ENCODE measurements around the gene FIGN. TPM values are rescaled to one million over a fixed set of nuclear protein-coding genes. Genes with fewer than 3 reads are reported as not detected.

Gene FIGN
- total RNA-seq, 1 experiment from 2014 or later: 19.4 TPM

GRCh38 chr2:163612332-163612731, 123.5 kb downstream of the FIGN start:
- Mint-ChIP-seq H3K4me1 (peaks cover 10% of the 10 kb centered on the region), H3K9me3 (no peaks in the 10 kb centered on the region), H3K27ac (peak overlapping the region; percentile 5; the same call in 1 of the 2 replicates), H3K27me3 (ENCODE audit: low read depth) (no peaks in the 10 kb centered on the region), H3K36me3 (peaks cover 12% of the 10 kb centered on the region), H3K4me3 (no peak overlapping the region)
- CTCF ChIA-PET: interaction anchor here (1.0 kb wide), 1 partner anchor 10 kb away, joined by 4 read pairs; no protein-coding TSS in a partner anchor
- ATAC-seq (no peak), DNase-seq (ENCODE audit: low spot score) (no peak)
- POLR2A ChIA-PET: no interaction called here
- TF ChIP-seq CREM (CRISPR knock-in tag; IDR thresholded peaks at IDR 0.05) (no peak), FOXK1 (CRISPR knock-in tag; IDR thresholded peaks at IDR 0.05) (no peak), TEAD4 (CRISPR knock-in tag; IDR thresholded peaks at IDR 0.05) (no peak), ATF6 (CRISPR knock-in tag; IDR thresholded peaks at IDR 0.05) (no peak), ZNF219 (CRISPR knock-in tag; IDR thresholded peaks at IDR 0.05; ENCODE audit: borderline replicate concordance) (no peak)

GRCh38 chr2:163611557-163611906, 124.3 kb downstream of the FIGN start:
- peaks cover 13% of the 10 kb centered on the region for H3K4me1 Mint-ChIP-seq
- DNase-seq (ENCODE audit: low spot score) (no peak), ATAC-seq (peak; percentile 36)
- peaks cover 12% of the 10 kb centered on the region for H3K36me3 Mint-ChIP-seq
- TF ChIP-seq PRDM15 (CRISPR knock-in tag; IDR thresholded peaks at IDR 0.05) (no peak), AR (CRISPR knock-in tag; IDR thresholded peaks at IDR 0.05) (no peak), HMGXB4 (CRISPR knock-in tag; IDR thresholded peaks at IDR 0.05) (no peak), ATF3 (CRISPR knock-in tag; conservative IDR thresholded peaks at IDR 0.05) (no peak), ETV6 (CRISPR knock-in tag; IDR thresholded peaks at IDR 0.05) (no peak), TEAD4 (CRISPR knock-in tag; IDR thresholded peaks at IDR 0.05) (no peak), JAZF1 (CRISPR knock-in tag; IDR thresholded peaks at IDR 0.05) (no peak), CTCF (IDR thresholded peaks at IDR 0.05) (no peak), ZNF416 (CRISPR knock-in tag; IDR thresholded peaks at IDR 0.05) (no peak), PRRX2 (CRISPR knock-in tag; IDR thresholded peaks at IDR 0.05) (no peak)
- H3K27ac Mint-ChIP-seq: peak overlapping the region; percentile 41; the same call in 1 of the 2 replicates
- H3K9me3 Mint-ChIP-seq: no peaks in the 10 kb centered on the region
- no peak overlapping the region for H3K4me3 Mint-ChIP-seq
- no peaks in the 10 kb centered on the region for H3K27me3 Mint-ChIP-seq (ENCODE audit: low read depth)
- POLR2A ChIA-PET: no interaction called here
- CTCF ChIA-PET: interaction anchor here (0.7 to 1.8 kb wide), 9 partner anchors 10 to 442 kb away, joined by 3 to 14 read pairs (median 5); no protein-coding TSS in a partner anchor
